Right lobe of liver (tissue), 4 donors: ENCODE results near the gene DBX1.

Experiments used
- CTCF ChIP-seq, 4 donors: fragments of 200-600 bp in 3 of 4; fragments of 450-650 bp in 1 of 4; IDR thresholded peaks; one replicate each; pipeline versions ENCODE4 v1.5.1 to v1.8.0; 2016 to 2022; ENCODE audit warnings: antibody characterized with exemption in 4 of 4, mild to moderate bottlenecking in 2 of 4
- POLR2A ChIP-seq: fragments of 450-650 bp; IDR thresholded peaks from one replicate; pipeline ENCODE4 v1.6.1; 2017; ENCODE audit warnings: antibody characterized with exemption, mild to moderate bottlenecking
- donor health status: DM: no; HTN: no; CAD: no.
- donor health status: DM: no; HTN: no; CAD: no.
- donor health status: DM: no; HTN: yes; CAD: no.

- TF ChIP-seq POLR2A: no peak
- TF ChIP-seq CTCF (IDR thresholded peaks at IDR 0.05): no peak
Observed at GRCh38 chr11:20117291-20117690, 43.0 kb downstream of the DBX1 start.
